GM12864 (cell line): Measurements from ENCODE around the gene BIK.

ENCODE experiments used
- DNase-seq: peaks from one replicate; pipeline ENCODE4 v3.0.0-alpha.2; 2011; ENCODE audit warnings: low read depth
- H3K4me3 ChIP-seq: 2 replicates; pipeline ENCODE4 v1.5.1; 2011; ENCODE audit warnings: mild to moderate bottlenecking, low read depth, low read length, control low read depth
- CTCF ChIP-seq: IDR thresholded peaks from 2 replicates; pipeline ENCODE4 v1.5.1; 2011; ENCODE audit warnings: low read depth, mild to moderate bottlenecking, moderate library complexity, low read length, control low read depth, inconsistent platforms; ENCODE audit errors: missing control alignments

Gene BIK

GRCh38 chr22:43127166-43127908, 16.8 kb downstream of the BIK start:
- no peak for DNase-seq
- no peak for TF ChIP-seq CTCF
- H3K4me3 ChIP-seq = no peak overlapping the region

- no peak overlapping the region for H3K4me3 ChIP-seq
- DNase-seq = no peak
- no peak for TF ChIP-seq CTCF
Observed at GRCh38 chr22:43128116-43128515, 17.6 kb downstream of the BIK start.

GRCh38 chr22:43128928-43129424, 18.4 kb downstream of the BIK start:
- no peak overlapping the region for H3K4me3 ChIP-seq
- DNase-seq = no peak
- TF ChIP-seq CTCF = no peak

- H3K4me3 ChIP-seq = no peak overlapping the region
- no peak for TF ChIP-seq CTCF
- no peak for DNase-seq
Observed at GRCh38 chr22:43129426-43130425, 19.2 kb downstream of the BIK start.

GRCh38 chr22:43131773-43132501, 21.4 kb downstream of the BIK start:
- no peak overlapping the region for H3K4me3 ChIP-seq
- TF ChIP-seq CTCF = no peak
- no peak for DNase-seq

- no peak for TF ChIP-seq CTCF
- no peak for DNase-seq
- H3K4me3 ChIP-seq = no peak overlapping the region
Observed at GRCh38 chr22:43133401-43133800, 22.9 kb downstream of the BIK start.
